GM21529 (cell line): Measurements from ENCODE around the gene GAS2.
A peak's percentile ranks its signal among the peaks of the same experiment; 100 is the strongest.

ENCODE experiments used
- ATAC-seq: cut with Tn5 transposase; IDR thresholded peaks from one replicate; pipeline ENCODE4 v1.9.1; 2021; ENCODE audit not compliant: unreplicated experiment

Gene GAS2

DNA sequence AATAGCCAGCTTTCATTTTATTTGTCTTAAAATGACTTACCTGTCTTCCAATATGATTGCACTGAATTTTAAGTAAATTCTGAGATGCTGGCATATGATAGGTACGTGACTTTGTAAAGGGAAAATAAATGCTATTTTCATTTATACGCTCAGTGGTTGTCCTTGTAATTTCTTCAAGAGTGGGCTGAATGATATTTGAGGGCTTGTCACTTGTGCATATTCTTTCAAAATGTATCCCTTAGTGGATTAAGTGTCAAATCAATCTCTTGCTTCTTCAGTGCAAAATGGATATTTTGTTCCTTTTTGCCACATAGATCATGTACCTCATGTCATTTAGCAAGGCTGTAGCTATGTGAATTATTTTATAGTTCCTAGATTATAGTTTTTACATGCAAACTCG is 56.9 kb downstream of the GAS2 start:
- no peak for ATAC-seq

GRCh38 chr11:22725079-22725478 is 58.7 kb downstream of the GAS2 start:
- ATAC-seq = no peak

GRCh38 chr11:22728600-22729389 is 62.4 kb downstream of the GAS2 start:
- ATAC-seq = no peak

DNA sequence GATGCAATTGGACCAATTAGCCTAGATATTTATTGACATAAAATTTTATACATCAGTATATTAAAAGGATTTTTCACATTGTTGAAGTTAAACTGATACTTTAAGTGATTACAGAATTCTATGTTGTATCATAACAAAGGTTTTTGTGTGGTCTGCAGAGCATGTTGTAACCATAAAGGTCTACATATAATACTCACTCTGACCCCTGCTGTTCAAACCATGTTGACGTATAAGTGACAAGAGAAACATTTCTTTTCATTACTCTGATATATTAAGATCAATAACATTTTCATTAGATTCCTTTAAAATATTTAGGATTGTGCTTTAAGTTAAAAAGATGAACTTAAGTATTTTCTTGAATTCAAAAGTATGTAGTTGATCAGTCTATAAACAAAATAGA is 63.9 kb downstream of the GAS2 start:
- ATAC-seq = no peak

GRCh38 chr11:22732588-22732987 is 66.2 kb downstream of the GAS2 start:
- ATAC-seq = no peak

DNA sequence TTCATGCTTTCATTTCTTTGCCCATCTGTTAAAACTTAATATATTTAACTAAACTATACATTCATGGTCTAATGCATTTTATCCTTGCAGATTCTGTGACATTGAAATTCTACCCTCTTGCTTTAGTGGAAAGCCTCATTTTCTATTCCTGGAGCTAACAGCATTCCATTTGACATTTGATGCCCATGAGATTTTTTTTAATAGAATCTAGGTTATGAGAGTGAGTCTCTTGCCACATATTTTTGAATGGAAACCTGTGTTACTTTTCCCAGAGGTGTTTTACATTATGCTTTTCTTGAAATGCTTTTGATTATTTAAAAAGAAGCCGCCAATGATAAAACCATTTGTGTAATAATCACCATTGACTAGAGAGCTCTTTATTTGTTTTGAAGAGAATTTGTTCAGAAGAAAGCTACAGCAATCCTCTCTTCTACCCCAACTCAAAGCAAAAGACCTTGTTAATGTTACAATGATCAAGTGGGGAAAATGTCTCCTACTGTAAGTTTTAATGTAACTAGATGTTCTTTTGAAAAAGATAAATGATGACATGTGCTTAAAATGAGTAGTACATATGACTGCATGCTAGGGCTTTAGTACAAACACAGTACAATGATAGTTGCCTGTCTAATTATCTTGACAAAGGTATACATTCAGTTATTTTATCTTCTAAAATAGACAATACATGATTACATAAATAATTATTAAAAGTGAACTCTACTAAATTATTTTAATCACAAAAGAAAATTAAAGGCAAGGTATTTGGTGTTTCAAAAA is 67.3 kb downstream of the GAS2 start:
- no peak for ATAC-seq

- no peak for ATAC-seq
Observed at GRCh38 chr11:22734628-22735345, 68.4 kb downstream of the GAS2 start.

GRCh38 chr11:22742157-22742613 is 75.8 kb downstream of the GAS2 start:
- ATAC-seq = no peak

DNA sequence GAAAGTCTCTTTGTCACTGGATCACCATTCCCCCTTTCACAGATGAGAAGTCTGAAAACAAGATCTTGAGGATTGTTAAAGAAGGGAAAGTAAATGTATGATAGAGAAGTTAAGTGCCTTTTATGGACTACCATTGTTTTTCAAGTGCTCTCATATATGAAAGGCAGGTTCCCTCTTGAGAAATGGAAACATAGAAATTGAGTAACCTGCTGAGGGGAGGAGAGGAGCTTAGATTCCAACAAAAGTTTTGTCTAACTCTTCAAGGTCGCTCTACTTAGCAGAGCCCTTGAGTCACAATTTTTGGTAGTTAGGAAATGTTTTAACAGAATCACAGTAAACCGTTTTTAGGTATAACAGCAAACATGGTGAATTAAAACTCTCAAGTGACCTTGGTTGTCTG is 83.1 kb downstream of the GAS2 start:
- no peak for ATAC-seq

DNA sequence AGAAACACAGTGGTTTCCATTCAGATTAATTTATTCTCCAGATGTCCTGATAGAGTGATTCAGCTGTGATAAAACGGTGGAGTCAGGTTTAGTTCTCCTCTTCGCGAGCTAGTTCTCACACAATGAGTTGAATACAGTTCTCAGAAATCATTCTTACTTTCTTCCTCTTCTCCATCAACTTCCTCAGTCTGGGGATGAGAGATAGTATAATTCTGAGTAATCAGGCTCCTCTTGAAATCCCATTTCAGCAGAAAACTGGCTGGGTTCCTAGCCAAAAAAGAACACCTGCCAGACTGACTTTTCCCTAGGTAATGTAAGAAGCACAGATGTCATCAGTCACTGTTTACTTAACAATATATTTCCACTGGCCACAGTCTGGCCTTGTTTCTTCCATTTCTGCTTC is 86.5 kb downstream of the GAS2 start:
- peak; percentile 58 for ATAC-seq

DNA sequence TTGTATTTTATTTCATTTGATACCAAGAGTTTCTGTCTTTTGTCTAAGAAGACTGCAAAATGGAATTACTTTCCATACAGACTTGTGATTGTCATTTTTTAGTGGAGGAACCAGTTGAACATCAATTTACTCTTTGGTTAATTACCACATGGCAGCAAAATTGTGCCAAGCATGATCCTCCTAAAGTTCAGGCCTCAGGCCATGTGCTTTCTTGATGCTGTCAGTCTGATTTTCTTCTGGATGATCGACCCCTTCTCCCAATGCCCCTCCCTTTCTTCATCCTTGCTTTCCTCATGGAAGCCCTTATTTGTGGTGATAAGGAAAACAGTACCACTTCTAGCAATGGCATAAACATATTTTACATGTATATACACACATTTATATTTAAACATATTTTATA is 87.0 kb downstream of the GAS2 start:
- no peak for ATAC-seq

DNA sequence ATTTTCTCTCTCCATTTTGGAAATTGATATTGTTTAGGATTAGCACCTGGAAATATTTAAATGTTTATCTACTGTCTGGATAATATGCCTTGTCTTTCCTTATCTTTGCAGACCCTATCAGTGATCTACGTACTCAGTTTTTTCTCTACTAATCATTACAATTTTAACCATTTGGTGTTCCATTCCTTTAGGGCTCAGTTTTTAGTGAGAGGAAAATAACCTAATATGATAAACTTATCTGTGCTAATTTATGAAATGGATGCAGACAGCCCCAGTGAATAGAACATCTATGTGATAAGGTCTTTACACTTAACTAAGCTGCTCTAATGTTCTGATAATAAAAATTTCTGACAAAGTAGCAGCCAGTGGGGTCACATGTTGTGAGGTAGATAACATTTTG is 94.7 kb downstream of the GAS2 start:
- no peak for ATAC-seq

DNA sequence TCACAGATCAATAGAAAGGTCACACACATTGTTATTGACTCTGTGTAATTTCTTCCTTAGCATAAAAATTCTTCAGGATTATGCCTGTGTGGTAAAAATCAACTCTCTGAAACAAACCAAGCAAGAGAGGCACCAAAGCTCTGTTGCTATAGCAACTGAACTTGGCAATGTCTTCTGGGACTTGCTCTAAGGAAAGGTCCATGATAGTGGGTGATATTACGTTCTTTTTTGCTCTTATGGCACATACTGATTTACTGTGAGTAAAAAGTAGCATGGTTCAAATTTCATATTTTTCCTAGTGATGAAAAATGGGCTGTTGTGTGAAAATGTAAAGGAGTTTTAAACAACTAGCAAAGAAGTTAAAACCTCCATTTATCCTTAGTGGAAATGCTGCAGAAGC is 96.8 kb downstream of the GAS2 start:
- no peak for ATAC-seq

GRCh38 chr11:22764735-22765134 is 98.3 kb downstream of the GAS2 start:
- ATAC-seq = no peak

- no peak for ATAC-seq
Observed at GRCh38 chr11:22768281-22768680, 101.9 kb downstream of the GAS2 start.

DNA sequence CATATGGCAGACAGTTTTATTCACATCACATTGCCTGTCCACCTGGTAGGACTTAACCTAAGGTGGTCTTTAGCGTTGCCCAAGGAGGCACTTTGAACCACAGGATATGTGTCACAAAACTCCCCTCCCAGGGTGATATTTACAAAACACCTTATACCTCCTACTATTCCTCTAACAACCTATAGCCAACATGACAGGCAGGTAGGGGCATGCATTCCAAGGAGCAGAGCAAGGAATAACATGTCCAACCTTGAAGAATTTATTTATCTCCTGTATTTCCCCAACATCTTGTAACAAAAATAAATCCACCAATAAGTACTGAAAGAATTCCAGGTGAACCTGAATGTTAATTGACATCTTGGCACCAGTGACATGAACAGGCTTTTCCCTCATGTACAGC is 102.7 kb downstream of the GAS2 start:
- ATAC-seq = no peak

- ATAC-seq = peak; percentile 82
Observed at GRCh38 chr11:22774716-22775115, 108.3 kb downstream of the GAS2 start.

DNA sequence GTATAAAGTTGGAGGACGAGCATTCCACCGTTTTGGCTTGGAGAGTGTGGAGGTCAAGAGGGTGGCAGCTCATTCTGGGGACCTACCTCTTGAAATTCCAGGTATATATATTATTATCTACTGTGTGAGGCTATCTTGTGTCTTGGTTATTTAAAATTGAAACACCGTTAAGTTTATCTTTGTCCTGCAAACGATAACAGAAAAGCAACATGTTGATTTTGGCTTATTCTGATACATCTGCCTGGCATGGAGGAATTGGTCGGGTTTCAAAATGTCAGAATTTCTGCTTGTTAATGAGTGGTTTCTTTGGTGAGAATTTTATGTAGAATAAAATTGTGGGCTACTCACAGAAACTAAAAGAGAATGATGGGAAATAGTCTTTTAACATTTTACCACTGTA is 108.8 kb downstream of the GAS2 start:
- peak; percentile 9 for ATAC-seq

DNA sequence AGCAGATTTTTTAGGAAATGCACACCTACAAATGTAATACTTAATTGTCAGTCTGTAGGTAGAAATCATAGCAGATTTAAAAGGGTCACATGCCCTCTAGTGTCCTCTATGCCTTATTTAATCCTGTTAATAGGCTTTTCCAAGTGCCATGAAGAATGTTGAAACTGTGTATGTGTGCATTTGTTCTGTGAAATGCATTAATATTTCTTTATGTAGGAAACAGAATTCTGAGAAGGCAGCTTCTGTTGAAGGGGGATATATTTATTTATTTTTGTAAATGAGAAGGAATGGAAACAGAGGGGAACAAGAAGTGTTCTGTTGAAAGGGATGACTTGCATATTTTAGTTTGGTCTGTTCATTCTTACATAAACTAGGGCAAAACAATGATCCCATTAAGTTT is 112.2 kb downstream of the GAS2 start:
- ATAC-seq = no peak

- no peak for ATAC-seq
Observed at GRCh38 chr11:22779850-22780249, 113.4 kb downstream of the GAS2 start.

DNA sequence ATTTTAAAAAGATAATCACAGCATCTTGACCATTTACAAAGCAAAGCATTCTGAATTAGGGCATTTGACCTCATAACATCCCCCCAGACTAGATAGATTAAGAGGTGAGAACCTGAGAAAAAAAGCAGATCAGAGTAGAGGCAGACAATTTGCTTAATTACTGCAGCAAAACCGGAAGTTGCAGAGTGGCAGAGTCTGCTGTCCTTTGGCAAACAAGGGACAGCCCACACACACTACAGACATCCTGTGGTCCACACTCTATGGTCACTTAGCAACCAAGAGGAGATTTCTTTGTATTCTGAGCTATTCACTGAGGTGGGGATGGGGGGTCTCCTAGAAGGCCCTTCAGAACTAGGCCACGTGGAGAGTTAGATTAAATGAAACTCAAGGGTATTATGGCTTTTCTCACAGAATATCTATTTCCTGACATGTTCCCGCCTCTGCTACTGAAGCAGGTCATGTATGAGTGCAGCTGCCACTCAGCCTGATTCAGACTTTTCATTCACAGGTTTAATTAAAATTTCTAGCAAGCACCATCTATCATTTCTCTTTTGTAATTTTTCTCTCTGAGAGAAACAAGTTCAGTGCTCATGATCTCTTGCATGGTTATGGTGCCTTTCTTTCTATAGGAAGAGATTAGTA is 114.7 kb downstream of the GAS2 start:
- peak; percentile 81 for ATAC-seq
